HepG2 (cell line): ENCODE data around the gene CBFA2T2. TPM values are rescaled to one million over a fixed set of nuclear protein-coding genes. Genes with fewer than 3 reads are reported as not detected.

Experiments
- ATAC-seq: fragments of 200-7000 bp; cut with Tn5 transposase; 3 replicates; pipeline ENCODE4 v1.9.1; 2020; ENCODE audit warnings: mild to moderate bottlenecking, moderate library complexity
- BruUV-seq: library from RNA; stranded (reverse); fragments of 400-500 nt; replicated peaks from 2 replicates; lab custom pipeline; 2021; lab: Mats Ljungman, UMichigan
- CTCF ChIA-PET: fragments of 300-600 bp; formaldehyde crosslinking; extraction: SDS; loops from one replicate; lab custom pipeline; 2021; ENCODE audit warnings: low total read pairs, inconsistent platforms, low intra/inter-chr PET ratio; lab: Yijun Ruan, JAX
- POLR2A ChIA-PET: fragments of 350-600 bp; sonication (Branson Sonifier 250); formaldehyde crosslinking; loops from one replicate; lab custom pipeline; 2020; ENCODE audit warnings: antibody characterized with exemption, inconsistent platforms; lab: Yijun Ruan, JAX
- DNase-seq: peaks from one replicate; pipeline ENCODE4 v3.0.0-alpha.2; 2015; ENCODE audit warnings: low spot score
- FAIRE-seq: peaks from 3 replicates; lab custom pipeline; 2011; peaks lifted over from hg19 to GRCh38; lab: Jason Lieb, UNC
- H2AFZ ChIP-seq: one replicate; pipeline ENCODE4 v1.6.1; 2011; ENCODE audit warnings: low read length, inconsistent platforms
- H3K27ac ChIP-seq: fragments of 300-600 bp; 3 replicates; pipeline ENCODE4 v1.8.0; 2011; ENCODE audit warnings: mixed run types, mild to moderate bottlenecking, mixed read lengths, low read length, inconsistent platforms; ENCODE audit not compliant: insufficient read depth; ENCODE audit errors: extremely low read length
- H3K27me3 ChIP-seq, 2 experiments: fragments of 200-600 bp in 1 of 2; 2 replicates in 1 of 2; 3 replicates in 1 of 2; pipeline versions ENCODE4 v1.6.0 to v1.8.0; 2011; ENCODE audit warnings: low read length in 2 of 2, mild to moderate bottlenecking in 2 of 2, moderate library complexity in 2 of 2, inconsistent platforms in 1 of 2; ENCODE audit not compliant: insufficient read depth in 2 of 2, control insufficient read depth in 1 of 2
- H3K36me3 ChIP-seq, 2 experiments: fragments of 200-600 bp in 1 of 2; replicated peaks in 1 of 2; 2 replicates in 1 of 2; 3 replicates in 1 of 2; pipeline versions ENCODE4 v1.5.1 to v1.8.0; 2011; ENCODE audit warnings: low read length in 2 of 2, inconsistent platforms in 1 of 2; ENCODE audit not compliant: insufficient read depth in 2 of 2, control insufficient read depth in 1 of 2
- H3K4me1 ChIP-seq: 2 replicates; pipeline ENCODE4 v1.5.1; 2012; ENCODE audit warnings: low read length, inconsistent platforms; ENCODE audit not compliant: insufficient read depth
- H3K4me2 ChIP-seq: 2 replicates; pipeline ENCODE4 v1.6.0; 2011; ENCODE audit warnings: low read depth, low read length, inconsistent platforms
- H3K4me3 ChIP-seq, 3 experiments: fragments of 200-600 bp in 1 of 3; sonication (generic), shearing (Covaris generic) in 1 of 3; replicated peaks in 1 of 3; 2 replicates each; pipeline ENCODE4 v1.5.1; 2011 to 2016; ENCODE audit warnings: low read length in 3 of 3, inconsistent platforms in 2 of 3, low read depth in 2 of 3, mild to moderate bottlenecking in 2 of 3, control low read depth in 1 of 3, mixed read lengths in 1 of 3; ENCODE audit not compliant: insufficient read depth in 1 of 3
- H3K79me2 ChIP-seq: one replicate; pipeline ENCODE4 v1.6.1; 2011; ENCODE audit warnings: low read length, inconsistent platforms; ENCODE audit not compliant: insufficient read depth
- H3K9ac ChIP-seq: 2 replicates; pipeline ENCODE4 v1.6.0; 2011; ENCODE audit warnings: mild to moderate bottlenecking, low read depth, low read length, inconsistent platforms; ENCODE audit not compliant: insufficient read depth
- H3K9me3 ChIP-seq: 2 replicates; pipeline ENCODE4 v1.5.1; 2012; ENCODE audit warnings: mild to moderate bottlenecking, low read length
- H4K20me1 ChIP-seq: 2 replicates; pipeline ENCODE4 v1.6.0; 2011; ENCODE audit warnings: inconsistent platforms, mild to moderate bottlenecking, low read length, moderate library complexity; ENCODE audit not compliant: insufficient read depth
- ATF1 ChIP-seq: IDR thresholded peaks from 2 replicates; pipeline ENCODE4 v1.6.1; 2016; ENCODE audit warnings: mild to moderate bottlenecking, control low read depth
- ATF7-NPFF ChIP-seq: sonication (generic); formaldehyde crosslinking; IDR thresholded peaks from 2 replicates; pipeline ENCODE4 v1.8.1; 2023; ENCODE audit warnings: mild to moderate bottlenecking, low read depth, missing genetic modification reagents, moderate library complexity
- BHLHE40 ChIP-seq: IDR thresholded peaks from 2 replicates; pipeline ENCODE4 v1.6.1; 2011; ENCODE audit warnings: low read length, improper control_type of control experiment
- ELF3 ChIP-seq: IDR thresholded peaks from 2 replicates; pipeline ENCODE4 v1.6.1; 2016; ENCODE audit warnings: missing genetic modification reagents, missing compliant biosample characterization
- FOXA3 ChIP-seq: IDR thresholded peaks from 2 replicates; pipeline ENCODE4 v1.6.1; 2016; ENCODE audit warnings: missing genetic modification reagents, missing compliant biosample characterization
- GATAD2A ChIP-seq: IDR thresholded peaks from 2 replicates; pipeline ENCODE4 v1.6.1; 2016
- HDAC1 ChIP-seq: sonication (generic); formaldehyde crosslinking; IDR thresholded peaks from 2 replicates; pipeline ENCODE4 v1.5.1; 2020; ENCODE audit warnings: mild to moderate bottlenecking, missing genetic modification reagents
- HES4 ChIP-seq: sonication (generic); formaldehyde crosslinking; IDR thresholded peaks from 2 replicates; pipeline ENCODE4 v1.9.0; 2021; ENCODE audit warnings: mild to moderate bottlenecking, missing genetic modification reagents, borderline replicate concordance
- KDM2A ChIP-seq: sonication (generic); formaldehyde crosslinking; IDR thresholded peaks from 2 replicates; pipeline ENCODE4 v1.4.0; 2020; ENCODE audit warnings: low read depth, missing genetic modification reagents, borderline replicate concordance
- PBX2 ChIP-seq: IDR thresholded peaks from 2 replicates; pipeline ENCODE4 v1.6.1; 2016; ENCODE audit warnings: control low read depth
- SNAPC2 ChIP-seq: sonication (generic); formaldehyde crosslinking; IDR thresholded peaks from 2 replicates; pipeline ENCODE4 v1.8.1; 2022; ENCODE audit warnings: mild to moderate bottlenecking, missing genetic modification reagents
- ZBTB42 ChIP-seq: sonication (generic); formaldehyde crosslinking; IDR thresholded peaks from 2 replicates; pipeline ENCODE4 v1.5.0; 2020; ENCODE audit warnings: mild to moderate bottlenecking, missing genetic modification reagents
- ZNF235 ChIP-seq: sonication (generic); formaldehyde crosslinking; IDR thresholded peaks from 2 replicates; pipeline ENCODE4 v1.8.1; 2023; ENCODE audit warnings: mild to moderate bottlenecking, missing genetic modification reagents, borderline replicate concordance
- ZNF317 ChIP-seq: sonication (generic); formaldehyde crosslinking; IDR thresholded peaks from 2 replicates; pipeline ENCODE4 v1.5.0; 2020; ENCODE audit warnings: mild to moderate bottlenecking, missing genetic modification reagents
- ZNF350 ChIP-seq: sonication (generic); formaldehyde crosslinking; IDR thresholded peaks from 2 replicates; pipeline ENCODE4 v1.4.0; 2020; ENCODE audit warnings: mild to moderate bottlenecking, low read depth, missing genetic modification reagents, borderline replicate concordance
- WGBS: methylation state at CpG from one replicate; pipeline ENCODE4 v1.1.6; 2017; ENCODE audit warnings: low lambda C conversion rate; 5-methylcytosine and 5-hydroxymethylcytosine counted together
- in situ Hi-C: cut with HindIII; loops from 2 replicates; pipeline ENCODE4 v1.10.0; 2017; ENCODE audit warnings: low pct_unique_long_range_greater_than_20kb; ENCODE audit not compliant: extremely low pct_ligation_motif_present
- intact Hi-C: fragments of 100-400 bp; cut with micrococcal nuclease; formaldehyde crosslinking; loops from one replicate; pipeline ENCODE4 v1.10.0; 2022; ENCODE audit not compliant: unreplicated experiment
- polyA plus RNA-seq, 8 experiments: library from polyadenylated mRNA; depleted of rRNA in 3 of 8; stranded (reverse) in 7 of 8; unstranded in 1 of 8; fragments of >200 nt; fragmentation: Illumina TruSeq in 4 of 8; extraction: Trizol in 4 of 8; gene quantifications; 2 replicates each; pipeline versions ENCODE4 v1.2.1 to v1.2.3, GENCODE V29; 2011 to 2016; ENCODE audit warnings: low read depth in 4 of 8, missing spikeins in 1 of 8, mixed read lengths in 1 of 8; ENCODE audit not compliant: insufficient read depth in 1 of 8
- total RNA-seq, 5 experiments: library from RNA; depleted of rRNA; stranded (reverse); fragments of >200 nt; fragmentation: Illumina TruSeq; extraction: Trizol; gene quantifications; 2 replicates each; pipeline ENCODE4 v1.2.3, GENCODE V29; 2016; ENCODE audit warnings: low read depth in 1 of 5
- TF ChIP-seq, protein P1 (sequence below): sonication (generic); formaldehyde crosslinking; IDR thresholded peaks from 2 replicates; pipeline ENCODE4 v1.8.0; 2022; ENCODE audit warnings: mild to moderate bottlenecking, missing genetic modification reagents, moderate library complexity

Gene CBFA2T2
- total and polyA plus RNA-seq, 2 of the 13 experiments (the other 11 are each of a cell fraction or from before 2014, with no cell fraction given): 6.3 to 21.2 TPM

GRCh38 chr20:33526769-33527168, 36.9 kb downstream of the CBFA2T2 start:
- in situ Hi-C loops (no loop called here), intact Hi-C loops (no loop called here)
- no peaks in the 10 kb centered on the region for H3K27me3 ChIP-seq
- H2AFZ ChIP-seq: no peak overlapping the region
- peaks cover 2 to 8% of the 10 kb centered on the region in 2 experiments; a peak in 2 of 5 replicates for H3K36me3 ChIP-seq
- POLR2A ChIA-PET: no interaction called here
- no peaks in the 10 kb centered on the region for H3K9me3 ChIP-seq
- TF ChIP-seq BHLHE40 (no peak), ZNF350 (CRISPR knock-in tag) (no peak), HES4 (no peak), ELF3 (CRISPR knock-in tag) (no peak), ATF1 (no peak), FOXA3 (no peak), PBX2 (CRISPR knock-in tag) (no peak), ZNF317 (CRISPR knock-in tag) (no peak), ZBTB42 (CRISPR knock-in tag) (no peak), ATF7-NPFF (CRISPR knock-in tag) (no peak), KDM2A (CRISPR knock-in tag) (no peak), GATAD2A (no peak), ZNF235 (CRISPR knock-in tag) (no peak), HDAC1 (CRISPR knock-in tag) (no peak), SNAPC2 (CRISPR knock-in tag) (no peak)
- TF ChIP-seq, protein P1, sequence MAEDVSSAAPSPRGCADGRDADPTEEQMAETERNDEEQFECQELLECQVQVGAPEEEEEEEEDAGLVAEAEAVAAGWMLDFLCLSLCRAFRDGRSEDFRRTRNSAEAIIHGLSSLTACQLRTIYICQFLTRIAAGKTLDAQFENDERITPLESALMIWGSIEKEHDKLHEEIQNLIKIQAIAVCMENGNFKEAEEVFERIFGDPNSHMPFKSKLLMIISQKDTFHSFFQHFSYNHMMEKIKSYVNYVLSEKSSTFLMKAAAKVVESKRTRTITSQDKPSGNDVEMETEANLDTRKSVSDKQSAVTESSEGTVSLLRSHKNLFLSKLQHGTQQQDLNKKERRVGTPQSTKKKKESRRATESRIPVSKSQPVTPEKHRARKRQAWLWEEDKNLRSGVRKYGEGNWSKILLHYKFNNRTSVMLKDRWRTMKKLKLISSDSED (CRISPR knock-in tag): no peak
- ATAC-seq: no peak
- no peak for FAIRE-seq
- BruUV-seq: no TSS peak
- no peak overlapping the region for H3K27ac ChIP-seq
- CTCF ChIA-PET: no interaction called here
- H3K4me1 ChIP-seq: peaks cover 30% of the 10 kb centered on the region
- H3K9ac ChIP-seq: no peak overlapping the region
- DNase-seq: no peak
- no peaks in the 10 kb centered on the region for H4K20me1 ChIP-seq
- 89% methylated on average over 2 of the region's 2 CpGs for WGBS
- H3K4me2 ChIP-seq: no peak overlapping the region
- peaks cover 25% of the 10 kb centered on the region for H3K79me2 ChIP-seq
- no peak overlapping the region for H3K4me3 ChIP-seq
